ENCODE measurements around the gene PRR36.

- TF ChIP-seq POLR2A (IDR thresholded peaks at IDR 0.05): no peak
- TF ChIP-seq CTCF (IDR thresholded peaks at IDR 0.05): no peak
Observed at GRCh38 chr19:7832781-7833180, 41.4 kb downstream of the PRR36 start.

Measured in vagina (tissue), 2 donors.